Lower leg skin (tissue), 3 donors: ENCODE measurements around the gene RABL6.
"Not testable (repeated sequence)": the region's sequence is repeated elsewhere in the genome, so short reads cannot be mapped to it uniquely, and the experiment has no call there.

ENCODE experiments used
- CTCF ChIP-seq, 3 donors: fragments of 450-650 bp; IDR thresholded peaks; one replicate each; pipeline ENCODE4 v1.5.1; 2016; ENCODE audit warnings: antibody characterized with exemption in 3 of 3, mild to moderate bottlenecking in 3 of 3, moderate library complexity in 2 of 3
- POLR2A ChIP-seq, 2 donors: fragments of 450-650 bp; IDR thresholded peaks; one replicate each; pipeline ENCODE4 v1.6.1; 2016 to 2017; ENCODE audit warnings: antibody characterized with exemption in 2 of 2, mild to moderate bottlenecking in 1 of 2, moderate library complexity in 1 of 2

- not testable (repeated sequence) for TF ChIP-seq POLR2A, CTCF (IDR thresholded peaks at IDR 0.05)
These were observed 59.2 kb downstream of the RABL6 start for GRCh38 chr9:136866898-136867421.
